HFFc6 (cell line): ENCODE results near the gene MPPE1. TPM values are rescaled to one million over a fixed set of nuclear protein-coding genes. Genes with fewer than 3 reads are reported as not detected.
A peak's percentile ranks its signal among the peaks of the same experiment; 100 is the strongest.

ENCODE experiments used
- DNase-seq: peaks from one replicate; pipeline ENCODE4 v3.0.0-alpha.2; 2018
- H3K27ac Mint-ChIP-seq: 2 replicates; pipeline ENCODE4 v1.8.0; 2020; ENCODE audit warnings: mild to moderate bottlenecking, mixed read lengths
- H3K27me3 Mint-ChIP-seq: 2 replicates; pipeline ENCODE4 v1.8.0; 2021; ENCODE audit warnings: mild to moderate bottlenecking, moderate library complexity, mixed read lengths; ENCODE audit not compliant: insufficient read depth
- H3K36me3 Mint-ChIP-seq: 2 replicates; pipeline ENCODE4 v1.8.0; 2021; ENCODE audit warnings: low read depth, mixed read lengths
- H3K4me1 Mint-ChIP-seq: 2 replicates; pipeline ENCODE4 v1.8.0; 2020; ENCODE audit warnings: low read depth, mixed read lengths
- H3K4me3 Mint-ChIP-seq: 2 replicates; pipeline ENCODE4 v1.8.0; 2020; ENCODE audit warnings: mild to moderate bottlenecking, moderate library complexity, mixed read lengths
- H3K9me3 Mint-ChIP-seq: 2 replicates; pipeline ENCODE4 v1.8.0; 2020; ENCODE audit warnings: mild to moderate bottlenecking, mixed read lengths
- CTCF ChIP-seq: fragments of 200-600 bp; sonication (generic); IDR thresholded peaks from 2 replicates; pipeline ENCODE4 v1.5.0; 2021; ENCODE audit warnings: antibody characterized with exemption, mild to moderate bottlenecking
- total RNA-seq, 6 experiments: library from RNA; stranded (reverse); fragmentation: NEBNext Ultra II Directional; extraction: Animal tissue kit (Norgen Biotek cat#: 25700); gene quantifications; 2 replicates in 1 of 6; 3 replicates in 5 of 6; pipeline ENCODE4 v1.2.3, GENCODE V29; 2021

The MPPE1 gene
- total RNA-seq, 6 experiments from 2014 or later = 23.5 to 28.2 (median 26.0) TPM

GRCh38 chr18:11862468-11863137 lies 45.5 kb downstream of the MPPE1 start:
- H3K27me3 Mint-ChIP-seq = peaks cover 6% of the 10 kb centered on the region
- no peak for TF ChIP-seq CTCF
- no peak for DNase-seq
- H3K36me3 Mint-ChIP-seq = no peaks in the 10 kb centered on the region
- H3K4me1 Mint-ChIP-seq = peaks cover 40% of the 10 kb centered on the region
- H3K4me3 Mint-ChIP-seq = no peak overlapping the region
- no peak overlapping the region for H3K27ac Mint-ChIP-seq
- no peaks in the 10 kb centered on the region for H3K9me3 Mint-ChIP-seq

DNA sequence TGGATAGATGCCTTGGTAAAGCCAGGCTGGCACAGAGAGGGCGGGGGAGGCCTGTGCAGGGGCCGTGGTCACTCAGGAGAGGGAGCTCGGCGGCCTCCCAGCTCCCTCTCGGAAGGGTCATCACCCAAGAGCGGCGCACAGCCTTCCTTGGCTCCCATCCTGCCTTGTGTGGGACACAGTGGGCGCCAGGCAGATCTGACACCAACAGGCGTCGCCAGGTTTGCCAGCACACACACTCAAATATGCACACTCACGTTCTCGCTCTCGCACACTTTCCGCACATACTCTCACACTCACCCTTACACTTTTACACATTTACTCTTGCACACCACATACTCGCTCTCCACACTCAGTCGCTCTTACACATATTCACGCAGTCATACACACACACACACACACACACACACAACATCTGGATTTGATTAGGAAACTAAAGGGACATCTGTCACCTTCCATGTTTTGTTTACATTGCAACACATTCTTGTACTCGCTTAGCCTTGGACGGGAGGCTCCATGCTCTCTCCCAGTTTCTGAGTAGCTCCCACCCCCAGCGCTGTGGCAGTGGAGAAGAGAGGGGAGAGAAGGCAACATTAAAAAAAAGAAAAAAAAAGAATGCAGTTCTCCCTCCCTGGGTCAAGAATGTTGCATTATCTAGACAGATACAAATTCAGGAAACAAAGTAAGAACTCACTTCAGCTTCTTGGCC lies 46.4 kb downstream of the MPPE1 start:
- TF ChIP-seq CTCF = no peak
- H3K27me3 Mint-ChIP-seq = peaks cover 8% of the 10 kb centered on the region
- no peak overlapping the region for H3K4me3 Mint-ChIP-seq
- peaks cover 49% of the 10 kb centered on the region for H3K4me1 Mint-ChIP-seq
- H3K27ac Mint-ChIP-seq = peak overlapping the region; percentile 51
- no peaks in the 10 kb centered on the region for H3K9me3 Mint-ChIP-seq
- no peaks in the 10 kb centered on the region for H3K36me3 Mint-ChIP-seq
- DNase-seq = no peak

GRCh38 chr18:11860594-11861450 lies 47.3 kb downstream of the MPPE1 start:
- Mint-ChIP-seq H3K4me1 (peaks cover 58% of the 10 kb centered on the region), H3K9me3 (no peaks in the 10 kb centered on the region), H3K36me3 (no peaks in the 10 kb centered on the region), H3K4me3 (no peak overlapping the region), H3K27ac (peak overlapping the region; percentile 59), H3K27me3 (peaks cover 8% of the 10 kb centered on the region)
- DNase-seq = no peak
- no peak for TF ChIP-seq CTCF

- H3K4me3 Mint-ChIP-seq = no peak overlapping the region
- no peaks in the 10 kb centered on the region for H3K36me3 Mint-ChIP-seq
- TF ChIP-seq CTCF = peak; percentile 70
- H3K27ac Mint-ChIP-seq = peak overlapping the region; percentile 59
- H3K9me3 Mint-ChIP-seq = no peaks in the 10 kb centered on the region
- peaks cover 6% of the 10 kb centered on the region for H3K27me3 Mint-ChIP-seq
- peak; percentile 67 for DNase-seq
- H3K4me1 Mint-ChIP-seq = peaks cover 58% of the 10 kb centered on the region
Measured at GRCh38 chr18:11859903-11860407, 48.2 kb downstream of the MPPE1 start.

DNA sequence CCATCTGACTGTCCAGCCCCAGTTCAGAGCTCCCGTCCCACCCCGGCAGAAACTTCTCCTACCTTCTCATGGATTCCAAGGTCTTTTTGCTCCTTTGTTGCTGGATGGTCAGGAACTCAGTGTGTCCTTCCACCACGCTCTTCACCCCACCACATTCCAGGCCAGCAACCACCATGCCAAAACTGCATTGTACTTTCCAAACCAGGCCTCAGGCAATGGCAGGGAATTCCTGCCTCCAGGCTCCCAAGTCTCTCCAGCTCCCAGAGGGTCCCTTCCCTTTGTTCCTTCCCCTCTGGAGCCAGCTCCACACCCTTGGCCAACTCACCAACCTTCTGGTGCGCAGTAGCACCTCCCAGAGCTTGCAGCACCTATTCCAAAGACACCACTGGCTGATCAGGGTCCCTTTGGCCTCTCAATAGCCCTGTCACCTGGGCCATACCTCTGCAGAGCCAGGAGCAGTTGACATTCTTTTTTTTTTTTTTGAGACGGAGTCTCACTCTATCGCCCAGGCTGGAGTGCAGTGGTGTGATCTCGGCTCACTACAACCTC lies 48.8 kb downstream of the MPPE1 start:
- Mint-ChIP-seq H3K9me3 (no peaks in the 10 kb centered on the region), H3K27ac (peak overlapping the region; percentile 100), H3K36me3 (no peaks in the 10 kb centered on the region), H3K27me3 (peaks cover 4% of the 10 kb centered on the region), H3K4me1 (peaks cover 58% of the 10 kb centered on the region), H3K4me3 (no peak overlapping the region)
- no peak for DNase-seq
- TF ChIP-seq CTCF = no peak
